NCI-H128 (cell line): ENCODE measurements around the gene GNG8.

Experiments used
- DNase-seq: peaks from one replicate; lab custom pipeline; 2025; ENCODE audit not compliant: unreplicated experiment; lab: John Stamatoyannopoulos, UW

GNG8 gene

GRCh38 chr19:46635920-46636761 lies at the start of gene GNG8:
Gene GNG8, minus strand, starts transcription at chr19:46636202. Its CDS starts 1,520 bp downstream, at chr19:46634682.
- DNase-seq: no peak

GRCh38 chr19:46685189-46685588 lies 49.2 kb upstream of the GNG8 start:
- no peak for DNase-seq

- DNase-seq: no peak
Measured at GRCh38 chr19:46678110-46678732, 42.2 kb upstream of the GNG8 start.

- no peak for DNase-seq
Measured at GRCh38 chr19:46674416-46675178, 38.6 kb upstream of the GNG8 start.

- no peak for DNase-seq
Measured at GRCh38 chr19:46670813-46671212, 34.8 kb upstream of the GNG8 start.

- DNase-seq: no peak
Measured at GRCh38 chr19:46668662-46669061, 32.7 kb upstream of the GNG8 start.

- no peak for DNase-seq
Measured at GRCh38 chr19:46665072-46665471, 29.1 kb upstream of the GNG8 start.

- DNase-seq: peak; percentile 73
Measured at GRCh38 chr19:46661735-46662592, 26.0 kb upstream of the GNG8 start.

GRCh38 chr19:46661020-46661731 lies 25.2 kb upstream of the GNG8 start, which contains the start of gene DACT3:
Gene DACT3, minus strand, starts transcription at chr19:46661182. Its CDS starts 118 bp downstream, at chr19:46661064.
- DNase-seq: peak; percentile 99

GRCh38 chr19:46660551-46661019 lies 24.6 kb upstream of the GNG8 start:
- DNase-seq: no peak

- no peak for DNase-seq
Measured at GRCh38 chr19:46660008-46660517, 24.1 kb upstream of the GNG8 start.

- no peak for DNase-seq
Measured at GRCh38 chr19:46659151-46660007, 23.4 kb upstream of the GNG8 start.

GRCh38 chr19:46656541-46656940 lies 20.5 kb upstream of the GNG8 start:
- no peak for DNase-seq

- no peak for DNase-seq
Measured at GRCh38 chr19:46654621-46655152, 18.7 kb upstream of the GNG8 start.

GRCh38 chr19:46650445-46650844 lies 14.4 kb upstream of the GNG8 start:
- DNase-seq: no peak

- no peak for DNase-seq
Measured at GRCh38 chr19:46648961-46649960, 13.3 kb upstream of the GNG8 start.
